ENCODE results near the gene EFNA5. TPM values are rescaled to one million over a fixed set of nuclear protein-coding genes. Genes with fewer than 3 reads are reported as not detected.

The EFNA5 gene
- total and polyA plus RNA-seq, 2 of the 13 experiments (the other 11 are each of a cell fraction or from before 2014, with no cell fraction given): not detected

GRCh38 chr5:107422494-107422893 lies 248.2 kb downstream of the EFNA5 start:
- no peak overlapping the region for H3K9ac ChIP-seq (ENCODE audit: insufficient read depth, low read depth, low read length)
- no peak for DNase-seq (ENCODE audit: low spot score)
- TF ChIP-seq ZNF317 (CRISPR knock-in tag; IDR thresholded peaks at IDR 0.05) (no peak), MLLT10 (CRISPR knock-in tag; IDR thresholded peaks at IDR 0.05) (no peak), ZNF777 (CRISPR knock-in tag; IDR thresholded peaks at IDR 0.05) (no peak), ZNF652 (CRISPR knock-in tag; IDR thresholded peaks at IDR 0.05; ENCODE audit: borderline replicate concordance, low read depth) (no peak), NFE2L2 (IDR thresholded peaks at IDR 0.05; ENCODE audit: low read length) (no peak), THRA (CRISPR knock-in tag; IDR thresholded peaks at IDR 0.05; ENCODE audit: borderline replicate concordance) (no peak), SOX13 (IDR thresholded peaks at IDR 0.05) (no peak), SOX13 (CRISPR knock-in tag; conservative IDR thresholded peaks at IDR 0.05 in 1 of 2, IDR thresholded peaks at IDR 0.05 in 1 of 2) (no peak), ONECUT2 (CRISPR knock-in tag; IDR thresholded peaks at IDR 0.05) (no peak), GTF3A (CRISPR knock-in tag; conservative IDR thresholded peaks at IDR 0.05) (no peak), KDM5A (IDR thresholded peaks at IDR 0.05; ENCODE audit: borderline replicate concordance, low read length) (no peak), HOXA3 (CRISPR knock-in tag; IDR thresholded peaks at IDR 0.05) (no peak), ATAD3A (CRISPR knock-in tag; IDR thresholded peaks at IDR 0.05) (no peak), ZNF567 (CRISPR knock-in tag; IDR thresholded peaks at IDR 0.05; ENCODE audit: borderline replicate concordance) (no peak), ZNF570 (CRISPR knock-in tag; IDR thresholded peaks at IDR 0.05; ENCODE audit: borderline replicate concordance) (no peak)
- TF ChIP-seq, protein P1, sequence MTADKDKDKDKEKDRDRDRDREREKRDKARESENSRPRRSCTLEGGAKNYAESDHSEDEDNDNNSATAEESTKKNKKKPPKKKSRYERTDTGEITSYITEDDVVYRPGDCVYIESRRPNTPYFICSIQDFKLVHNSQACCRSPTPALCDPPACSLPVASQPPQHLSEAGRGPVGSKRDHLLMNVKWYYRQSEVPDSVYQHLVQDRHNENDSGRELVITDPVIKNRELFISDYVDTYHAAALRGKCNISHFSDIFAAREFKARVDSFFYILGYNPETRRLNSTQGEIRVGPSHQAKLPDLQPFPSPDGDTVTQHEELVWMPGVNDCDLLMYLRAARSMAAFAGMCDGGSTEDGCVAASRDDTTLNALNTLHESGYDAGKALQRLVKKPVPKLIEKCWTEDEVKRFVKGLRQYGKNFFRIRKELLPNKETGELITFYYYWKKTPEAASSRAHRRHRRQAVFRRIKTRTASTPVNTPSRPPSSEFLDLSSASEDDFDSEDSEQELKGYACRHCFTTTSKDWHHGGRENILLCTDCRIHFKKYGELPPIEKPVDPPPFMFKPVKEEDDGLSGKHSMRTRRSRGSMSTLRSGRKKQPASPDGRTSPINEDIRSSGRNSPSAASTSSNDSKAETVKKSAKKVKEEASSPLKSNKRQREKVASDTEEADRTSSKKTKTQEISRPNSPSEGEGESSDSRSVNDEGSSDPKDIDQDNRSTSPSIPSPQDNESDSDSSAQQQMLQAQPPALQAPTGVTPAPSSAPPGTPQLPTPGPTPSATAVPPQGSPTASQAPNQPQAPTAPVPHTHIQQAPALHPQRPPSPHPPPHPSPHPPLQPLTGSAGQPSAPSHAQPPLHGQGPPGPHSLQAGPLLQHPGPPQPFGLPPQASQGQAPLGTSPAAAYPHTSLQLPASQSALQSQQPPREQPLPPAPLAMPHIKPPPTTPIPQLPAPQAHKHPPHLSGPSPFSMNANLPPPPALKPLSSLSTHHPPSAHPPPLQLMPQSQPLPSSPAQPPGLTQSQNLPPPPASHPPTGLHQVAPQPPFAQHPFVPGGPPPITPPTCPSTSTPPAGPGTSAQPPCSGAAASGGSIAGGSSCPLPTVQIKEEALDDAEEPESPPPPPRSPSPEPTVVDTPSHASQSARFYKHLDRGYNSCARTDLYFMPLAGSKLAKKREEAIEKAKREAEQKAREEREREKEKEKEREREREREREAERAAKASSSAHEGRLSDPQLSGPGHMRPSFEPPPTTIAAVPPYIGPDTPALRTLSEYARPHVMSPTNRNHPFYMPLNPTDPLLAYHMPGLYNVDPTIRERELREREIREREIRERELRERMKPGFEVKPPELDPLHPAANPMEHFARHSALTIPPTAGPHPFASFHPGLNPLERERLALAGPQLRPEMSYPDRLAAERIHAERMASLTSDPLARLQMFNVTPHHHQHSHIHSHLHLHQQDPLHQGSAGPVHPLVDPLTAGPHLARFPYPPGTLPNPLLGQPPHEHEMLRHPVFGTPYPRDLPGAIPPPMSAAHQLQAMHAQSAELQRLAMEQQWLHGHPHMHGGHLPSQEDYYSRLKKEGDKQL (CRISPR knock-in tag; IDR thresholded peaks at IDR 0.05; ENCODE audit: low read depth): no peak
- TF ChIP-seq, protein P2, sequence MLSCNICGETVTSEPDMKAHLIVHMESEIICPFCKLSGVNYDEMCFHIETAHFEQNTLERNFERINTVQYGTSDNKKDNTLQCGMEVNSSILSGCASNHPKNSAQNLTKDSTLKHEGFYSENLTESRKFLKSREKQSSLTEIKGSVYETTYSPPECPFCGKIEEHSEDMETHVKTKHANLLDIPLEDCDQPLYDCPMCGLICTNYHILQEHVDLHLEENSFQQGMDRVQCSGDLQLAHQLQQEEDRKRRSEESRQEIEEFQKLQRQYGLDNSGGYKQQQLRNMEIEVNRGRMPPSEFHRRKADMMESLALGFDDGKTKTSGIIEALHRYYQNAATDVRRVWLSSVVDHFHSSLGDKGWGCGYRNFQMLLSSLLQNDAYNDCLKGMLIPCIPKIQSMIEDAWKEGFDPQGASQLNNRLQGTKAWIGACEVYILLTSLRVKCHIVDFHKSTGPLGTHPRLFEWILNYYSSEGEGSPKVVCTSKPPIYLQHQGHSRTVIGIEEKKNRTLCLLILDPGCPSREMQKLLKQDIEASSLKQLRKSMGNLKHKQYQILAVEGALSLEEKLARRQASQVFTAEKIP (CRISPR knock-in tag; IDR thresholded peaks at IDR 0.05; ENCODE audit: borderline replicate concordance): no peak
- POLR2A ChIA-PET: no interaction called here
- no TSS peak for BruUV-seq (replicated peaks)
- H3K36me3 ChIP-seq (replicated peaks in 1 of 2; ENCODE audit: control insufficient read depth in 1 of 2, insufficient read depth in 2 of 2, low read length in 2 of 2): no peaks in the 10 kb centered on the region
- 0% methylated on average over 4 of the region's 4 CpGs for WGBS (ENCODE audit: low lambda C conversion rate)
- in situ Hi-C loops (cut with HindIII; ENCODE audit: extremely low pct_ligation_motif_present, low pct_unique_long_range_greater_than_20kb): no loop called here
- ATAC-seq: peak; percentile 38; the same call in 2 of the 3 replicates
- H3K4me3 ChIP-seq (replicated peaks in 1 of 3; ENCODE audit: insufficient read depth in 1 of 3, low read depth in 2 of 3, low read length in 3 of 3): no peak overlapping the region
- H4K20me1 ChIP-seq (ENCODE audit: insufficient read depth, low read length): no peaks in the 10 kb centered on the region
- H3K79me2 ChIP-seq (ENCODE audit: insufficient read depth, low read length): no peaks in the 10 kb centered on the region
- no peaks in the 10 kb centered on the region for H3K4me1 ChIP-seq (ENCODE audit: insufficient read depth, low read length)
- H3K4me2 ChIP-seq (ENCODE audit: low read depth, low read length): no peak overlapping the region
- no peaks in the 10 kb centered on the region for H3K27me3 ChIP-seq (ENCODE audit: control insufficient read depth in 1 of 2, insufficient read depth in 2 of 2, low read length in 2 of 2)
- no peak for FAIRE-seq
- intact Hi-C loops (cut with micrococcal nuclease; ENCODE audit: unreplicated experiment): no loop called here
- no peak overlapping the region for H3K27ac ChIP-seq (ENCODE audit: extremely low read length, insufficient read depth, low read length)
- H3K9me3 ChIP-seq (ENCODE audit: low read length): no peaks in the 10 kb centered on the region
- no peak overlapping the region for H2AFZ ChIP-seq (ENCODE audit: low read length)
- CTCF ChIA-PET (ENCODE audit: low intra/inter-chr PET ratio, low total read pairs): no interaction called here

All from HepG2 (cell line).